ENCODE results near the gene BCAS1. TPM values are rescaled to one million over a fixed set of nuclear protein-coding genes. Genes with fewer than 3 reads are reported as not detected.

The BCAS1 gene
- total RNA-seq, 1 donor from 2014 or later: 10.7 TPM

- DNase-seq (ENCODE audit: extremely low spot score, unreplicated experiment): no peak
- no peak overlapping the region for H3K4me3 Mint-ChIP-seq
- H3K27me3 Mint-ChIP-seq: no peaks in the 10 kb centered on the region
- no peak for TF ChIP-seq CTCF (conservative IDR thresholded peaks at IDR 0.05)
- H3K9me3 Mint-ChIP-seq: peaks cover 4% of the 10 kb centered on the region
- no peak overlapping the region for H3K27ac Mint-ChIP-seq
- peaks cover 8% of the 10 kb centered on the region for H3K36me3 Mint-ChIP-seq
- H3K4me1 Mint-ChIP-seq (ENCODE audit: unreplicated experiment): peaks cover 5% of the 10 kb centered on the region
Observed at GRCh38 chr20:53956013-53956715, 114.2 kb downstream of the BCAS1 start.

- Mint-ChIP-seq H3K27me3 (no peaks in the 10 kb centered on the region), H3K4me1 (ENCODE audit: unreplicated experiment) (peaks cover 10% of the 10 kb centered on the region), H3K27ac (no peak overlapping the region), H3K9me3 (peaks cover 4% of the 10 kb centered on the region), H3K4me3 (no peak overlapping the region), H3K36me3 (peaks cover 8% of the 10 kb centered on the region)
- DNase-seq (ENCODE audit: extremely low spot score, unreplicated experiment): no peak
- no peak for TF ChIP-seq CTCF (conservative IDR thresholded peaks at IDR 0.05)
Observed at GRCh38 chr20:53954723-53955658, 115.4 kb downstream of the BCAS1 start.

- no peak overlapping the region for H3K4me3 Mint-ChIP-seq
- H3K27me3 Mint-ChIP-seq: no peaks in the 10 kb centered on the region
- no peak for DNase-seq (ENCODE audit: extremely low spot score, unreplicated experiment)
- H3K4me1 Mint-ChIP-seq (ENCODE audit: unreplicated experiment): peaks cover 11% of the 10 kb centered on the region
- no peak overlapping the region for H3K27ac Mint-ChIP-seq
- peaks cover 8% of the 10 kb centered on the region for H3K36me3 Mint-ChIP-seq
- H3K9me3 Mint-ChIP-seq: peaks cover 4% of the 10 kb centered on the region
- TF ChIP-seq CTCF (conservative IDR thresholded peaks at IDR 0.05): no peak
Observed at GRCh38 chr20:53952528-53953096, 117.8 kb downstream of the BCAS1 start.

- Mint-ChIP-seq H3K9me3 (peaks cover 4% of the 10 kb centered on the region), H3K27me3 (no peaks in the 10 kb centered on the region), H3K4me1 (ENCODE audit: unreplicated experiment) (peaks cover 11% of the 10 kb centered on the region), H3K4me3 (no peak overlapping the region), H3K27ac (no peak overlapping the region), H3K36me3 (peaks cover 8% of the 10 kb centered on the region)
- no peak for DNase-seq (ENCODE audit: extremely low spot score, unreplicated experiment)
- TF ChIP-seq CTCF (conservative IDR thresholded peaks at IDR 0.05): no peak
Observed at GRCh38 chr20:53950578-53950977, 119.8 kb downstream of the BCAS1 start.

- H3K4me1 Mint-ChIP-seq (ENCODE audit: unreplicated experiment): peaks cover 11% of the 10 kb centered on the region
- H3K9me3 Mint-ChIP-seq: peaks cover 4% of the 10 kb centered on the region
- no peak for DNase-seq (ENCODE audit: extremely low spot score, unreplicated experiment)
- H3K4me3 Mint-ChIP-seq: no peak overlapping the region
- H3K27me3 Mint-ChIP-seq: no peaks in the 10 kb centered on the region
- no peak overlapping the region for H3K27ac Mint-ChIP-seq
- TF ChIP-seq CTCF (conservative IDR thresholded peaks at IDR 0.05): no peak
- H3K36me3 Mint-ChIP-seq: peaks cover 8% of the 10 kb centered on the region
Observed at GRCh38 chr20:53950031-53950430, 120.4 kb downstream of the BCAS1 start.
